Adrenal gland (tissue), 12 donors: ENCODE data around the gene NKPD1. TPM values are rescaled to one million over a fixed set of nuclear protein-coding genes. Genes with fewer than 3 reads are reported as not detected.

Experiments used
- DNase-seq, 7 donors: peaks; one replicate each; pipeline ENCODE4 v3.0.0-alpha.2; 2019 to 2020
- H3K27ac ChIP-seq, 5 donors: fragments of 200-600 bp; sonication (generic) in 4 of 5; 1 replicate in 3 of 5; 2 replicates in 2 of 5; pipeline versions ENCODE4 v1.5.1 to v1.8.0; 2016 to 2020; ENCODE audit warnings: mild to moderate bottlenecking in 1 of 5
- H3K27me3 ChIP-seq: fragments of 200-600 bp; 2 replicates; pipeline ENCODE4 v1.8.0; 2021
- H3K36me3 ChIP-seq, 2 donors: fragments of 200-600 bp; replicated peaks in 1 of 2; 1 replicate in 1 of 2; 2 replicates in 1 of 2; pipeline versions ENCODE4 v1.5.1 to v1.8.0; 2018 to 2022
- H3K4me1 ChIP-seq, 2 donors: fragments of 200-600 bp; replicated peaks in 1 of 2; 1 replicate in 1 of 2; 2 replicates in 1 of 2; pipeline versions ENCODE4 v1.5.1 to v1.8.0; 2018 to 2021
- H3K4me3 ChIP-seq, 4 donors: fragments of 200-600 bp; sonication (generic) in 3 of 4; one replicate each; pipeline ENCODE4 v1.5.1; 2016 to 2018
- H3K9me3 ChIP-seq, 3 donors: fragments of 200-600 bp; sonication (generic) in 1 of 3; replicated peaks in 1 of 3; 1 replicate in 2 of 3; 2 replicates in 1 of 3; pipeline versions ENCODE4 v1.5.1 to v1.8.0; 2016 to 2021
- POLR2A ChIP-seq, 2 donors: fragments of 450-650 bp; IDR thresholded peaks; one replicate each; pipeline ENCODE4 v1.6.1; 2017; ENCODE audit warnings: antibody characterized with exemption in 2 of 2, mild to moderate bottlenecking in 2 of 2, moderate library complexity in 1 of 2
- WGBS, 4 donors: extraction: QIAGEN DNeasy Blood & Tissue Kit in 2 of 4; methylation state at CpG; one replicate each; pipeline versions ENCODE4 v1.1.5 to v1.1.7; 2013 to 2017; 5-methylcytosine and 5-hydroxymethylcytosine counted together
- intact Hi-C, 2 donors: fragments of 100-400 bp; cut with DNase I; formaldehyde crosslinking; loops; one replicate each; pipeline versions ENCODE4 v1.14.1 to v1.15.0; 2022 to 2023
- polyA plus RNA-seq, 3 donors: library from polyadenylated mRNA; stranded (reverse); fragments of 200-250 nt in 2 of 3; fragments of 350-450 nt in 1 of 3; fragmentation: Illumina TruSeq in 1 of 3; extraction: RNeasy Lipid Tissue Mini Kit (QIAGEN cat#74804) in 1 of 3; gene quantifications; one replicate each; pipeline ENCODE4 v1.2.3, GENCODE V29; 2013 to 2014
- total RNA-seq, 9 donors: library from RNA; depleted of rRNA in 4 of 9; stranded (reverse); fragments of >200 nt in 4 of 9; fragments of 120-200 nt in 1 of 9; fragmentation: NEBNext Ultra II Directional in 1 of 9; extraction: Animal tissue kit (Norgen Biotek cat#: 25700) in 1 of 9; gene quantifications; one replicate each; pipeline versions ENCODE4 v1.1.0 to v1.2.4, GENCODE V29; 2013 to 2023
- TF ChIP-seq, protein P1 (sequence below), 6 experiments: fragments of 450-650 bp in 4 of 6; fragments of 200-600 bp in 2 of 6; sonication (generic) in 1 of 6; IDR thresholded peaks; 1 replicate in 5 of 6; 2 replicates in 1 of 6; pipeline versions ENCODE4 v1.5.1 to v1.8.0; 2016 to 2021; ENCODE audit warnings: antibody characterized with exemption in 6 of 6, mild to moderate bottlenecking in 2 of 6, moderate library complexity in 1 of 6
- donor health status: healthy with polysubstance abuse.
- donor health status: Bipolar disorder and iron deficiency.
- donor health status: DM: yes; HTN: yes; CAD: no.
- donor health status: DM: no; HTN: no; CAD: no.
- donor health status: DM: no; HTN: no; CAD: no.
- donor health status: DM: yes; HTN: yes; CAD: no.

Gene NKPD1
- total and polyA plus RNA-seq, 12 donors, result 0.06 to 1.1 (median 0.25) TPM; not detected in 2

DNA sequence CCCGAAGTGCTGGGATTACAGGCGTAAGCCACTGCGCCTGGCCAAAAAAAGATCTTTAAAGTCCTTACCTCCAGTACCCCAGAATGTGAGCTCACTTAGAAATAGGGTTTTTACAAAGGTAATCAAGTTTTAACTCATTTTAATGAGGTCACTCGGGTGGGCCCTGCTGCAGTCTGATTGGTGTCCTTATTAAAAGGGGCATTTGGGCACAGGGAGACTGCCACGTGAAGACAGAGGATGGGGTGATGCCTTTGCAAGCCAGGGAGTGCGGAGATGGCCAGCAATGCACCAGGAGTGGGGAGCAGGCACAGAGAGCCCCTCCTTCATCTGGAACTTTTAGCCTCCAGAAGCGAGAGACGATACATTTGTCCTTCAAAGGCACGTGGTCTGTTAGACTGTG, 11.7 kb downstream of the NKPD1 start:
- Histone ChIP-seq H3K27ac (no peak overlapping the region), H3K4me3 (no peak overlapping the region), H3K9me3 (no peaks in the 10 kb centered on the region), H3K36me3 (peaks cover 0 to 13% of the 10 kb centered on the region in 2 donors), H3K27me3 (no peaks in the 10 kb centered on the region), H3K4me1 (peaks cover 16 to 24% of the 10 kb centered on the region in 2 donors)
- 83 to 86% (median 85%) methylated on average over 8 to 9 of the region's 9 CpGs for WGBS, 4 donors
- intact Hi-C loops, result no loop called here
- DNase-seq, result no peak
- TF ChIP-seq, protein P1, sequence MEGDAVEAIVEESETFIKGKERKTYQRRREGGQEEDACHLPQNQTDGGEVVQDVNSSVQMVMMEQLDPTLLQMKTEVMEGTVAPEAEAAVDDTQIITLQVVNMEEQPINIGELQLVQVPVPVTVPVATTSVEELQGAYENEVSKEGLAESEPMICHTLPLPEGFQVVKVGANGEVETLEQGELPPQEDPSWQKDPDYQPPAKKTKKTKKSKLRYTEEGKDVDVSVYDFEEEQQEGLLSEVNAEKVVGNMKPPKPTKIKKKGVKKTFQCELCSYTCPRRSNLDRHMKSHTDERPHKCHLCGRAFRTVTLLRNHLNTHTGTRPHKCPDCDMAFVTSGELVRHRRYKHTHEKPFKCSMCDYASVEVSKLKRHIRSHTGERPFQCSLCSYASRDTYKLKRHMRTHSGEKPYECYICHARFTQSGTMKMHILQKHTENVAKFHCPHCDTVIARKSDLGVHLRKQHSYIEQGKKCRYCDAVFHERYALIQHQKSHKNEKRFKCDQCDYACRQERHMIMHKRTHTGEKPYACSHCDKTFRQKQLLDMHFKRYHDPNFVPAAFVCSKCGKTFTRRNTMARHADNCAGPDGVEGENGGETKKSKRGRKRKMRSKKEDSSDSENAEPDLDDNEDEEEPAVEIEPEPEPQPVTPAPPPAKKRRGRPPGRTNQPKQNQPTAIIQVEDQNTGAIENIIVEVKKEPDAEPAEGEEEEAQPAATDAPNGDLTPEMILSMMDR (IDR thresholded peaks at IDR 0.05), result no peak
- TF ChIP-seq POLR2A (IDR thresholded peaks at IDR 0.05), result no peak

DNA sequence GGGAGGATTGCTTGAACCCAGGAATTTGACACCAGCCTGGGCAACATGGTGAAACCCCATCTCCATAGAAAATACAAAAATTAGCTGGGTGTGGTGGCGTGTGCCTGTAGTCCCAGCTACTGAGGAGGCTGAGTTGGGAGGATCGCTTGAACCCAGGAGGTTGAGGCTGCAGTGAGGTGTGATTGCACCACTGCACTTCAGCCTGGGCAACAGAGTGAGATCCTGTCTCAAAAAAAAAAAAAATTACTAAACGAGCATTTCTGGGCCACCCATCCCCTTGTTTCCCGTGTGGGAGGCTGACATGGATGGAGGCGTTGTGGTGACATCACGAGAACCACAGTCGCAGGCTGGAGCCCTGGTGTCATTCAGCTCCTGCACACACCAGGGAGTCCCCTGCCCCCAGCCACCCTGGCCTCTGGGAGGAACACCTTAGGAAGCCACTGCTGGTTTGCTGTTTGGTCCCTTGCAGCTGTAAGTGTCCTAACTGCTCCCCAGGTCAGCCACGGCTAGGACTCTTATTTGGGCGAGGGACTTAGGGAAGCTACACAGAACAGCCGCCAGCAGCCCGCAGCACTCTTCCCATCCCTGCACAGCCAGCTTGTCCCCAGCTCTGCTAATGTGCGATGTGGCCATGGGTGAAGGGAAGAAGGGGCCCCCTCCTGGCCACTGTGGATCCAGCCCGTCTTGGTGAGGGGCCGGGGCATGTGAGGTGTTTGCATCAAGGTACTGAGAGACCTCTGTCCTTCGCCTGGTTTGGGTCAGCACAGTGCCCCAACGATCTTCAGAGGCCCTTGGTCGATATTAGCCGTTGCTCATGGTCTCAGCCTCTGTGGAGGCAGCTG, 12.7 kb downstream of the NKPD1 start:
- H3K27me3 ChIP-seq, result no peaks in the 10 kb centered on the region
- no peak overlapping the region for H3K27ac ChIP-seq
- 87 to 96% (median 89%) methylated on average over 8 to 18 of the region's 18 CpGs for WGBS, 4 donors
- no peaks in the 10 kb centered on the region for H3K9me3 ChIP-seq
- DNase-seq, result no peak
- H3K4me1 ChIP-seq, result peaks cover 8 to 22% of the 10 kb centered on the region in 2 donors
- no peak overlapping the region for H3K4me3 ChIP-seq
- intact Hi-C loops, result no loop called here
- TF ChIP-seq, protein P1 (IDR thresholded peaks at IDR 0.05), result no peak
- no peak for TF ChIP-seq POLR2A (IDR thresholded peaks at IDR 0.05)
- peaks cover 0 to 13% of the 10 kb centered on the region in 2 donors for H3K36me3 ChIP-seq

DNA sequence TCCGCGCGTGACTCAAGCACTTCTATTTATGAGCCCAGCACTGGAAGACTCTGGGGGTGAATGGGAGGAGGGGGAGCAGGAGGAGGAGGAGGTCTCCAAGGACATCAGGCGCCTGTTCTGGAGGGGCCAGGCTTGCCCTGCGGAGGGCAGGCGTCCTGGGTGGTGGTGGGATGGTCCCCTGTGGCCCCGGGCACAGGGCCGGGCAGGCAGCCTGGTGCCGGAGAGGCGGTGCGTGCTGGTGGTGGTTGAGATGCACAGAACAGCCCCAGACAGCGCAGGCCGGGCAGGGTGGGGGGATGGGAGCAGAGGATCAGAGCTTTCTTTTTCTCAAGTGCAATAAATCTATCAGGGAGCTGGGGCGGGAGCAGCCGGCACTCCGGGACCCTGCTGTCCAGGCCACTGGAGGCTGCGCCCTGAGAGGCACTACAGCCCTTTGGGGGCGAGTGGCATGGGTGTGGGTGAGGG, 14.0 kb downstream of the NKPD1 start:
- H3K27me3 ChIP-seq, result no peaks in the 10 kb centered on the region
- H3K4me1 ChIP-seq, result peaks cover 6 to 16% of the 10 kb centered on the region in 2 donors
- H3K36me3 ChIP-seq, result peaks cover 0 to 23% of the 10 kb centered on the region in 2 donors
- no peaks in the 10 kb centered on the region for H3K9me3 ChIP-seq
- 83 to 90% (median 86%) methylated on average over 12 to 18 of the region's 18 CpGs for WGBS, 4 donors
- no peak overlapping the region for H3K27ac ChIP-seq
- no peak for DNase-seq
- no peak for TF ChIP-seq POLR2A (IDR thresholded peaks at IDR 0.05)
- intact Hi-C loops, result no loop called here
- no peak overlapping the region for H3K4me3 ChIP-seq

- H3K4me3 ChIP-seq, result no peak overlapping the region
- no peak overlapping the region for H3K27ac ChIP-seq
- H3K9me3 ChIP-seq, result no peaks in the 10 kb centered on the region
- H3K36me3 ChIP-seq, result peaks cover 0 to 26% of the 10 kb centered on the region in 2 donors
- no peak for DNase-seq
- WGBS, 4 donors, result 77 to 84% (median 80%) methylated on average over 7 to 13 of the region's 13 CpGs
- intact Hi-C loops, result no loop called here
- no peaks in the 10 kb centered on the region for H3K27me3 ChIP-seq
- TF ChIP-seq, protein P1 (IDR thresholded peaks at IDR 0.05), result no peak
- TF ChIP-seq POLR2A (IDR thresholded peaks at IDR 0.05), result no peak
- peaks cover 6 to 15% of the 10 kb centered on the region in 2 donors for H3K4me1 ChIP-seq
Observed at GRCh38 chr19:45146251-45146650, 14.5 kb downstream of the NKPD1 start.
